ENCODE results near the gene RPL6. TPM values are rescaled to one million over a fixed set of nuclear protein-coding genes. Genes with fewer than 3 reads are reported as not detected.

RPL6 gene
- total and polyA plus RNA-seq, 9 of the 15 experiments (the other 6 are each of a cell fraction or from before 2014, with no cell fraction given): 1,519 to 3,103 (median 2,396) TPM

DNA sequence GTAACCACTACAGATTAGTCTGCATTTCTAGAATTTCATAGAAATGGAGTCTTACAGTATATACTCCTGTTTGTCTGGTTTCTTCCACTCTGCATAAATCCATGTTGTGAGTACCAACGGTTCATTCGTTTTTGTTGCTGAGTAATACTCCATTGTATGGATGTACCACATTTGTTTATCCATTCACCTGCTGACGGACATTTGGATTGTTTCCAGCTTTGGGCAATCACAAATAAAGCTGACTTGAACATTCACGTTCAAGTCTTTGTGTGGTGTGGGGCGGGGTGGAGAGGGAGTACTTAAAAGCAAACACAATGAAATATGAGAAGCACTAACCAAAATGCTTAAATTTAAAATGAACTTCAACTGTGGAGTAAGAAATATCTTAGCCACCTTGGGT, 34.3 kb downstream of the RPL6 start (continued):
- TF ChIP-seq, protein P1, sequence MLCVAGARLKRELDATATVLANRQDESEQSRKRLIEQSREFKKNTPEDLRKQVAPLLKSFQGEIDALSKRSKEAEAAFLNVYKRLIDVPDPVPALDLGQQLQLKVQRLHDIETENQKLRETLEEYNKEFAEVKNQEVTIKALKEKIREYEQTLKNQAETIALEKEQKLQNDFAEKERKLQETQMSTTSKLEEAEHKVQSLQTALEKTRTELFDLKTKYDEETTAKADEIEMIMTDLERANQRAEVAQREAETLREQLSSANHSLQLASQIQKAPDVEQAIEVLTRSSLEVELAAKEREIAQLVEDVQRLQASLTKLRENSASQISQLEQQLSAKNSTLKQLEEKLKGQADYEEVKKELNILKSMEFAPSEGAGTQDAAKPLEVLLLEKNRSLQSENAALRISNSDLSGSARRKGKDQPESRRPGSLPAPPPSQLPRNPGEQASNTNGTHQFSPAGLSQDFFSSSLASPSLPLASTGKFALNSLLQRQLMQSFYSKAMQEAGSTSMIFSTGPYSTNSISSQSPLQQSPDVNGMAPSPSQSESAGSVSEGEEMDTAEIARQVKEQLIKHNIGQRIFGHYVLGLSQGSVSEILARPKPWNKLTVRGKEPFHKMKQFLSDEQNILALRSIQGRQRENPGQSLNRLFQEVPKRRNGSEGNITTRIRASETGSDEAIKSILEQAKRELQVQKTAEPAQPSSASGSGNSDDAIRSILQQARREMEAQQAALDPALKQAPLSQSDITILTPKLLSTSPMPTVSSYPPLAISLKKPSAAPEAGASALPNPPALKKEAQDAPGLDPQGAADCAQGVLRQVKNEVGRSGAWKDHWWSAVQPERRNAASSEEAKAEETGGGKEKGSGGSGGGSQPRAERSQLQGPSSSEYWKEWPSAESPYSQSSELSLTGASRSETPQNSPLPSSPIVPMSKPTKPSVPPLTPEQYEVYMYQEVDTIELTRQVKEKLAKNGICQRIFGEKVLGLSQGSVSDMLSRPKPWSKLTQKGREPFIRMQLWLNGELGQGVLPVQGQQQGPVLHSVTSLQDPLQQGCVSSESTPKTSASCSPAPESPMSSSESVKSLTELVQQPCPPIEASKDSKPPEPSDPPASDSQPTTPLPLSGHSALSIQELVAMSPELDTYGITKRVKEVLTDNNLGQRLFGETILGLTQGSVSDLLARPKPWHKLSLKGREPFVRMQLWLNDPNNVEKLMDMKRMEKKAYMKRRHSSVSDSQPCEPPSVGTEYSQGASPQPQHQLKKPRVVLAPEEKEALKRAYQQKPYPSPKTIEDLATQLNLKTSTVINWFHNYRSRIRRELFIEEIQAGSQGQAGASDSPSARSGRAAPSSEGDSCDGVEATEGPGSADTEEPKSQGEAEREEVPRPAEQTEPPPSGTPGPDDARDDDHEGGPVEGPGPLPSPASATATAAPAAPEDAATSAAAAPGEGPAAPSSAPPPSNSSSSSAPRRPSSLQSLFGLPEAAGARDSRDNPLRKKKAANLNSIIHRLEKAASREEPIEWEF (CRISPR knock-in tag; IDR thresholded peaks at IDR 0.05): no peak
- no peak for TF ChIP-seq ZNF780A (CRISPR knock-in tag; IDR thresholded peaks at IDR 0.05)
- TF ChIP-seq, protein P2, sequence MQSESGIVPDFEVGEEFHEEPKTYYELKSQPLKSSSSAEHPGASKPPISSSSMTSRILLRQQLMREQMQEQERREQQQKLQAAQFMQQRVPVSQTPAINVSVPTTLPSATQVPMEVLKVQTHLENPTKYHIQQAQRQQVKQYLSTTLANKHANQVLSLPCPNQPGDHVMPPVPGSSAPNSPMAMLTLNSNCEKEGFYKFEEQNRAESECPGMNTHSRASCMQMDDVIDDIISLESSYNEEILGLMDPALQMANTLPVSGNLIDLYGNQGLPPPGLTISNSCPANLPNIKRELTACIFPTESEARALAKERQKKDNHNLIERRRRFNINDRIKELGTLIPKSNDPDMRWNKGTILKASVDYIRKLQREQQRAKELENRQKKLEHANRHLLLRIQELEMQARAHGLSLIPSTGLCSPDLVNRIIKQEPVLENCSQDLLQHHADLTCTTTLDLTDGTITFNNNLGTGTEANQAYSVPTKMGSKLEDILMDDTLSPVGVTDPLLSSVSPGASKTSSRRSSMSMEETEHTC (IDR thresholded peaks at IDR 0.05): no peak
- no peak for TF ChIP-seq HDGF (IDR thresholded peaks at IDR 0.05)
- no peak for TF ChIP-seq ZNF77 (CRISPR knock-in tag; IDR thresholded peaks at IDR 0.05)
- TF ChIP-seq, protein P3, sequence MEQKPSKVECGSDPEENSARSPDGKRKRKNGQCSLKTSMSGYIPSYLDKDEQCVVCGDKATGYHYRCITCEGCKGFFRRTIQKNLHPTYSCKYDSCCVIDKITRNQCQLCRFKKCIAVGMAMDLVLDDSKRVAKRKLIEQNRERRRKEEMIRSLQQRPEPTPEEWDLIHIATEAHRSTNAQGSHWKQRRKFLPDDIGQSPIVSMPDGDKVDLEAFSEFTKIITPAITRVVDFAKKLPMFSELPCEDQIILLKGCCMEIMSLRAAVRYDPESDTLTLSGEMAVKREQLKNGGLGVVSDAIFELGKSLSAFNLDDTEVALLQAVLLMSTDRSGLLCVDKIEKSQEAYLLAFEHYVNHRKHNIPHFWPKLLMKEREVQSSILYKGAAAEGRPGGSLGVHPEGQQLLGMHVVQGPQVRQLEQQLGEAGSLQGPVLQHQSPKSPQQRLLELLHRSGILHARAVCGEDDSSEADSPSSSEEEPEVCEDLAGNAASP (IDR thresholded peaks at IDR 0.05): no peak
- TF ChIP-seq RBM14 (IDR thresholded peaks at IDR 0.05; ENCODE audit: borderline replicate concordance, insufficient read depth, low read depth, low read length): no peak
- no peak for TF ChIP-seq PHB (CRISPR knock-in tag; IDR thresholded peaks at IDR 0.05)
- peak; percentile 55 for TF ChIP-seq ZNF316 (IDR thresholded peaks at IDR 0.05)
- TF ChIP-seq, protein P4, sequence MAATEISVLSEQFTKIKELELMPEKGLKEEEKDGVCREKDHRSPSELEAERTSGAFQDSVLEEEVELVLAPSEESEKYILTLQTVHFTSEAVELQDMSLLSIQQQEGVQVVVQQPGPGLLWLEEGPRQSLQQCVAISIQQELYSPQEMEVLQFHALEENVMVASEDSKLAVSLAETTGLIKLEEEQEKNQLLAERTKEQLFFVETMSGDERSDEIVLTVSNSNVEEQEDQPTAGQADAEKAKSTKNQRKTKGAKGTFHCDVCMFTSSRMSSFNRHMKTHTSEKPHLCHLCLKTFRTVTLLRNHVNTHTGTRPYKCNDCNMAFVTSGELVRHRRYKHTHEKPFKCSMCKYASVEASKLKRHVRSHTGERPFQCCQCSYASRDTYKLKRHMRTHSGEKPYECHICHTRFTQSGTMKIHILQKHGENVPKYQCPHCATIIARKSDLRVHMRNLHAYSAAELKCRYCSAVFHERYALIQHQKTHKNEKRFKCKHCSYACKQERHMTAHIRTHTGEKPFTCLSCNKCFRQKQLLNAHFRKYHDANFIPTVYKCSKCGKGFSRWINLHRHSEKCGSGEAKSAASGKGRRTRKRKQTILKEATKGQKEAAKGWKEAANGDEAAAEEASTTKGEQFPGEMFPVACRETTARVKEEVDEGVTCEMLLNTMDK (IDR thresholded peaks at IDR 0.05; ENCODE audit: borderline replicate concordance, insufficient read depth, low read depth, low read length, poor library complexity, severe bottlenecking): no peak
- 0 out of 2 replicates have a peak, but pooled peaks have one; percentile 16 for TF ChIP-seq BCOR (IDR thresholded peaks at IDR 0.05)
- no peak for TF ChIP-seq NR4A1 (CRISPR knock-in tag; IDR thresholded peaks at IDR 0.05)
- no peak for TF ChIP-seq NR4A1 (tag; IDR thresholded peaks at IDR 0.05)
- TF ChIP-seq, protein P5, sequence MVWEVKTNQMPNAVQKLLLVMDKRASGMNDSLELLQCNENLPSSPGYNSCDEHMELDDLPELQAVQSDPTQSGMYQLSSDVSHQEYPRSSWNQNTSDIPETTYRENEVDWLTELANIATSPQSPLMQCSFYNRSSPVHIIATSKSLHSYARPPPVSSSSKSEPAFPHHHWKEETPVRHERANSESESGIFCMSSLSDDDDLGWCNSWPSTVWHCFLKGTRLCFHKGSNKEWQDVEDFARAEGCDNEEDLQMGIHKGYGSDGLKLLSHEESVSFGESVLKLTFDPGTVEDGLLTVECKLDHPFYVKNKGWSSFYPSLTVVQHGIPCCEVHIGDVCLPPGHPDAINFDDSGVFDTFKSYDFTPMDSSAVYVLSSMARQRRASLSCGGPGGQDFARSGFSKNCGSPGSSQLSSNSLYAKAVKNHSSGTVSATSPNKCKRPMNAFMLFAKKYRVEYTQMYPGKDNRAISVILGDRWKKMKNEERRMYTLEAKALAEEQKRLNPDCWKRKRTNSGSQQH (CRISPR knock-in tag; IDR thresholded peaks at IDR 0.05): no peak

Measured in K562 (cell line).